OCI-LY7 (cell line): Measurements from ENCODE around the gene SPSB2. TPM values are rescaled to one million over a fixed set of nuclear protein-coding genes. Genes with fewer than 3 reads are reported as not detected.

Source experiments
- BruUV-seq: library from RNA; stranded (reverse); fragments of 400-500 nt; replicated peaks from 2 replicates; lab custom pipeline; 2021; lab: Mats Ljungman, UMichigan
- CTCF ChIA-PET: fragments of 300-600 bp; sonication (Branson Sonifier 250); formaldehyde crosslinking; loops from one replicate; lab custom pipeline; 2022; ENCODE audit warnings: antibody characterized with exemption; ENCODE audit not compliant: unreplicated experiment; lab: Charles Lee
- POLR2A ChIA-PET: fragments of 300-600 bp; sonication (Branson Sonifier 250); formaldehyde crosslinking; loops from one replicate; lab custom pipeline; 2022; ENCODE audit warnings: antibody characterized with exemption; lab: Charles Lee
- DNase-seq: peaks from one replicate; pipeline ENCODE4 v3.0.0-alpha.2; 2015; ENCODE audit warnings: low spot score
- H2AFZ ChIP-seq: fragments of 200-600 bp; sonication (generic), shearing (Covaris generic); 2 replicates; pipeline ENCODE4 v1.6.1; 2014; ENCODE audit warnings: mild to moderate bottlenecking, antibody characterized with exemption, low read length, moderate library complexity
- H3K27ac ChIP-seq: fragments of 200-600 bp; sonication (generic); 2 replicates; pipeline ENCODE4 v1.5.1; 2014; ENCODE audit warnings: mixed run types, low read depth, mild to moderate bottlenecking, moderate library complexity, low read length, inconsistent platforms; ENCODE audit not compliant: poor library complexity, severe bottlenecking
- H3K36me3 ChIP-seq: fragments of 200-600 bp; sonication (generic); 2 replicates; pipeline ENCODE4 v1.6.1; 2014; ENCODE audit warnings: mild to moderate bottlenecking, antibody characterized with exemption, low read length, moderate library complexity, mixed read lengths; ENCODE audit not compliant: insufficient read depth
- H3K4me1 ChIP-seq: fragments of 200-600 bp; sonication (generic); 2 replicates; pipeline ENCODE4 v1.5.1; 2014; ENCODE audit warnings: mild to moderate bottlenecking, low read length; ENCODE audit not compliant: insufficient read depth, poor library complexity, severe bottlenecking
- H3K4me2 ChIP-seq: fragments of 200-600 bp; sonication (generic); 2 replicates; pipeline ENCODE4 v1.6.1; 2014; ENCODE audit warnings: mild to moderate bottlenecking, low read length
- H3K4me3 ChIP-seq: fragments of 200-600 bp; sonication (generic); 2 replicates; pipeline ENCODE4 v1.5.1; 2014; ENCODE audit warnings: mild to moderate bottlenecking, low read depth, low read length; ENCODE audit not compliant: poor library complexity, severe bottlenecking
- H3K79me2 ChIP-seq: fragments of 200-600 bp; sonication (generic); 2 replicates; pipeline ENCODE4 v1.6.1; 2016; ENCODE audit warnings: low read depth, mild to moderate bottlenecking, low read length, moderate library complexity, mixed read lengths; ENCODE audit not compliant: insufficient read depth
- H3K9me2 ChIP-seq: fragments of 200-600 bp; sonication (generic); 2 replicates; pipeline ENCODE4 v1.6.1; 2016; ENCODE audit warnings: mild to moderate bottlenecking, low read length, mixed read lengths; ENCODE audit not compliant: insufficient read depth
- H3K9me3 ChIP-seq: fragments of 200-600 bp; sonication (generic); 2 replicates; pipeline ENCODE4 v1.6.1; 2014; ENCODE audit warnings: mild to moderate bottlenecking, mixed run types, low read length, mixed read lengths
- H4K20me1 ChIP-seq: fragments of 200-600 bp; sonication (generic); 2 replicates; pipeline ENCODE4 v1.6.1; 2014; ENCODE audit warnings: mild to moderate bottlenecking, antibody characterized with exemption, low read length, moderate library complexity, mixed read lengths; ENCODE audit not compliant: insufficient read depth
- EZH2phosphoT487 ChIP-seq: fragments of 200-600 bp; sonication (generic); IDR thresholded peaks from 2 replicates; pipeline ENCODE4 v1.6.1; 2018; ENCODE audit warnings: low read depth, borderline replicate concordance, mild to moderate bottlenecking, mixed run types, antibody characterized with exemption, low read length, moderate library complexity, mixed read lengths
- intact Hi-C: fragments of 100-400 bp; cut with micrococcal nuclease; formaldehyde crosslinking; loops from one replicate; pipeline ENCODE4 v1.10.0; 2022; ENCODE audit not compliant: unreplicated experiment
- total RNA-seq, 2 experiments: library from RNA; depleted of rRNA in 1 of 2; stranded (reverse); fragments of >200 nt in 1 of 2; shearing (Covaris generic) in 1 of 2; gene quantifications; 2 replicates each; pipeline ENCODE4 v1.2.3, GENCODE V29; 2014 to 2022
- TF ChIP-seq, protein P1 (sequence below): fragments of 200-600 bp; sonication (generic); conservative IDR thresholded peaks from 2 replicates; pipeline ENCODE4 v1.5.1; 2014; ENCODE audit warnings: mild to moderate bottlenecking, antibody characterized with exemption, low read length, moderate library complexity, mixed read lengths

Gene SPSB2
- total RNA-seq, 2 experiments from 2014 or later = 8.3 to 8.5 TPM

DNA sequence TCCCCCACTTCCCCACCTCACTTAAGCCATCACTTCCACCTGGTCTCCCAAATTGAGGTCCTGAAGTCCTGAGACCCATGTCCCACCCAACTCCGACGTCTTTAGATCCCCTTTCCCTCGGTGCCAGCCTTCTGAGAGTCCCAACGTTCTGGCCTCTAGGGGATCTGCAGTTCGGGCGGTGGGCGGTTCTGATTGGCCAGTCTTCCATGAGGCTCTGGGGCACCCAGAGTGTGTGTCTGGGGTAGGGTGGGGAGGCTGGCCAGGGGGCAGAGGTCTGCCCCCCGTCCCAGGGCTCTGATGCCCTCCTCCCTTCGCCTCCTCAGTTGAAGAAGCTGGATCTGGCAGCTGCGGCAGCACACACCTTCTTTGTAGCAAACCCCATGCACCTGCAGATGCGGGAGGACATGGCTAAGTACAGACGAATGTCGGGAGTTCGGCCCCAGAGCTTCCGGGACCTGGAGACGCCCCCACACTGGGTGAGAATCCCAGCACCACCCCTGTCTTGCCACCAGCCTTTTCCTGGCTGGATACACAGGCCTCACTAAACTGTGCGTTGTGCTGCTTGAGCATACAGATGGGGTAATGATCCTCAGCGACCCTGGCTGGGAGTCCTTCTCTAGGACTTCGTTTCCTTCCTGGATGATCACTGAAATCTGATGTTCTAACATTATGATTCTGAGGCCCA, 43.4 kb downstream of the SPSB2 start:
- peaks cover 26% of the 10 kb centered on the region for H3K4me1 ChIP-seq
- no peaks in the 10 kb centered on the region for H3K9me3 ChIP-seq
- H2AFZ ChIP-seq = peak overlapping the region; percentile 78; the same call in 1 of the 2 replicates
- peak overlapping the region; percentile 69 for H3K4me3 ChIP-seq
- no peaks in the 10 kb centered on the region for H3K36me3 ChIP-seq
- CTCF ChIA-PET = interaction anchor here (0.5 to 1.3 kb wide), 5 partner anchors 9 to 185 kb away, joined by 3 to 8 read pairs (median 4); no protein-coding TSS in a partner anchor
- DNase-seq = peak; percentile 48
- H3K27ac ChIP-seq = no peak overlapping the region
- TF ChIP-seq, protein P1, sequence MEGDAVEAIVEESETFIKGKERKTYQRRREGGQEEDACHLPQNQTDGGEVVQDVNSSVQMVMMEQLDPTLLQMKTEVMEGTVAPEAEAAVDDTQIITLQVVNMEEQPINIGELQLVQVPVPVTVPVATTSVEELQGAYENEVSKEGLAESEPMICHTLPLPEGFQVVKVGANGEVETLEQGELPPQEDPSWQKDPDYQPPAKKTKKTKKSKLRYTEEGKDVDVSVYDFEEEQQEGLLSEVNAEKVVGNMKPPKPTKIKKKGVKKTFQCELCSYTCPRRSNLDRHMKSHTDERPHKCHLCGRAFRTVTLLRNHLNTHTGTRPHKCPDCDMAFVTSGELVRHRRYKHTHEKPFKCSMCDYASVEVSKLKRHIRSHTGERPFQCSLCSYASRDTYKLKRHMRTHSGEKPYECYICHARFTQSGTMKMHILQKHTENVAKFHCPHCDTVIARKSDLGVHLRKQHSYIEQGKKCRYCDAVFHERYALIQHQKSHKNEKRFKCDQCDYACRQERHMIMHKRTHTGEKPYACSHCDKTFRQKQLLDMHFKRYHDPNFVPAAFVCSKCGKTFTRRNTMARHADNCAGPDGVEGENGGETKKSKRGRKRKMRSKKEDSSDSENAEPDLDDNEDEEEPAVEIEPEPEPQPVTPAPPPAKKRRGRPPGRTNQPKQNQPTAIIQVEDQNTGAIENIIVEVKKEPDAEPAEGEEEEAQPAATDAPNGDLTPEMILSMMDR = peak; percentile 36; the same call in 1 of the 2 replicates
- no peak for TF ChIP-seq EZH2phosphoT487
- H3K79me2 ChIP-seq = no peaks in the 10 kb centered on the region
- POLR2A ChIA-PET = interaction anchor here (0.6 to 1.2 kb wide), 4 partner anchors 10 to 133 kb away, joined by 3 to 5 read pairs (median 4); partner anchors contain the start of genes CDCA3 and MLF2
- intact Hi-C loops = loop anchor here (5.0 kb wide), 2 partner anchors 47 to 272 kb away; partner anchors contain the start of gene IFFO1
- peak overlapping the region; percentile 79 for H3K4me2 ChIP-seq
- H4K20me1 ChIP-seq = no peaks in the 10 kb centered on the region
- H3K9me2 ChIP-seq = no peaks in the 10 kb centered on the region
- BruUV-seq = no TSS peak

DNA sequence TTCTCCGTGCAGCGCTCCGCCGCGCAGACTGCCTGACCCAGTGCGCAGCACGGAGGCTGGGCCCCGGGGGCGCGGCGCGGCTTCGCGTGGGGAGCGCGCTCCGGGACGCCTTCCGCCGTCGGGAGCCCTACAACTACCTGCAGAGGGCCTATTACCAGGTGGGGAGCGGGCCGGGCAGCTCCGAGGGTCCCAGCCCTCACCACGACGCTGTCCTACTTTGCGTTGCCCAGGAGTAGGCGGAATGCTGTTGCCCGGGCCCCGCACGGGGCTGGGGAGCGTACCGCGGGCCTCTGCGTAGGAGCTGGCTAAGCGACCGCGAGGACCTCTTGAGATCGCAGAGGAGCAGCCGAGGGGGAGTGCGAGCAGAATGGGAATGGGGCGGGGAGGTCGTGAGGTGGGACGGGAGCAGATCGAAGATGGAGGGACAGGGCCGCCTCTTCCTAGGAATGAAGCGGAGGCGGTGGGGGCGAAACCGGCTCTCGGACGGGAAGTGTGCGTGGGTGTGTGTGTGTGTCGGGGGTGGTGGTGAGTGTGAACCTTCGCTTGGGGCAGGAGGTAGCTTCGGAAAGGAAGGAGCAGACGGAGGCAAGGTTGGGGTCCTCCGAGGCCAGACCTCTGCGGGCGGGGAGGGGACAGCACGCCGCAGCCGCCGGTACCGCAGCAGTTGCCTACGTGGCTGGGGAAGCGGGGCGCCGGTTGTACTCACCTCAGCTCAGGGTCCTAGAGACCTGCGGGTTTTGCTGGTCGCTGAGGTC, 44.1 kb downstream of the SPSB2 start:
- Histone ChIP-seq H3K4me2 (peak overlapping the region; percentile 79), H3K79me2 (no peaks in the 10 kb centered on the region), H4K20me1 (no peaks in the 10 kb centered on the region), H3K36me3 (no peaks in the 10 kb centered on the region), H2AFZ (peak overlapping the region; percentile 78; the same call in 1 of the 2 replicates), H3K9me3 (no peaks in the 10 kb centered on the region), H3K9me2 (no peaks in the 10 kb centered on the region), H3K27ac (no peak overlapping the region), H3K4me1 (peaks cover 26% of the 10 kb centered on the region), H3K4me3 (peak overlapping the region; percentile 69)
- DNase-seq = peak; percentile 57
- POLR2A ChIA-PET = interaction anchor here (0.6 to 1.2 kb wide), 4 partner anchors 10 to 133 kb away, joined by 3 to 5 read pairs (median 4); partner anchors contain the start of genes CDCA3 and MLF2
- CTCF ChIA-PET = interaction anchor here (0.5 to 0.8 kb wide), 3 partner anchors 10 to 185 kb away, joined by 3 to 8 read pairs (median 3); no protein-coding TSS in a partner anchor
- TF ChIP-seq, protein P1 = no peak
- peak; percentile 76; the same call in 1 of the 2 replicates for TF ChIP-seq EZH2phosphoT487
- intact Hi-C loops = loop anchor here (5.0 kb wide), 2 partner anchors 47 to 272 kb away; partner anchors contain the start of gene IFFO1
- BruUV-seq = no TSS peak
